ENCODE measurements around the gene LAMA2. TPM values are rescaled to one million over a fixed set of nuclear protein-coding genes. Genes with fewer than 3 reads are reported as not detected.

The LAMA2 gene
- polyA plus RNA-seq, 1 donor from 2014 or later: 2.5 TPM

GRCh38 chr6:129280749-129281148, 397.8 kb downstream of the LAMA2 start:
- H3K9ac ChIP-seq (ENCODE audit: low read length): peak overlapping the region; percentile 46
- H3K9me2 ChIP-seq (ENCODE audit: insufficient read depth, low read length): no peaks in the 10 kb centered on the region
- no peak overlapping the region for H2AFZ ChIP-seq (ENCODE audit: low read depth, low read length)
- H3K4me2 ChIP-seq (ENCODE audit: low read length): peak overlapping the region; percentile 5
- no peaks in the 10 kb centered on the region for H4K20me1 ChIP-seq (ENCODE audit: insufficient read depth)
- H3K36me3 ChIP-seq (ENCODE audit: insufficient read depth, low read length): no peaks in the 10 kb centered on the region
- H3K27me3 ChIP-seq (ENCODE audit: insufficient read depth, low read depth, low read length): no peaks in the 10 kb centered on the region
- no peak for TF ChIP-seq EP300 (conservative IDR thresholded peaks at IDR 0.05; ENCODE audit: poor library complexity, severe bottlenecking)
- TF ChIP-seq TAF1 (IDR thresholded peaks at IDR 0.05; ENCODE audit: low read depth): no peak
- no peak for TF ChIP-seq EZH2 (IDR thresholded peaks at IDR 0.05; ENCODE audit: borderline replicate concordance, insufficient read depth, low read length, poor library complexity, severe bottlenecking)
- TF ChIP-seq SMC3 (conservative IDR thresholded peaks at IDR 0.05; ENCODE audit: poor library complexity): no peak
- no peak for TF ChIP-seq POLR2AphosphoS5 (IDR thresholded peaks at IDR 0.05)
- no peak for TF ChIP-seq CTCF (IDR thresholded peaks at IDR 0.05; ENCODE audit: poor library complexity, severe bottlenecking)
- no peak for TF ChIP-seq REST (IDR thresholded peaks at IDR 0.05; ENCODE audit: borderline replicate concordance)
- no peaks in the 10 kb centered on the region for H3K9me3 ChIP-seq (ENCODE audit: low read length)
- no peaks in the 10 kb centered on the region for H3F3A ChIP-seq (ENCODE audit: insufficient read depth, low read length, poor library complexity, severe bottlenecking)
- peak overlapping the region; percentile 89 for H3K27ac ChIP-seq (ENCODE audit: low read length)
- no peaks in the 10 kb centered on the region for H3K79me2 ChIP-seq (replicated peaks; ENCODE audit: insufficient read depth, low read length)
- H3K4me3 ChIP-seq (ENCODE audit: low read length): peak overlapping the region; percentile 43

GRCh38 chr6:129281168-129281796, 398.3 kb downstream of the LAMA2 start:
- H3K9me2 ChIP-seq (ENCODE audit: insufficient read depth, low read length): no peaks in the 10 kb centered on the region
- no peaks in the 10 kb centered on the region for H3K36me3 ChIP-seq (ENCODE audit: insufficient read depth, low read length)
- H3K27me3 ChIP-seq (ENCODE audit: insufficient read depth, low read depth, low read length): no peaks in the 10 kb centered on the region
- H3K4me2 ChIP-seq (ENCODE audit: low read length): peak overlapping the region; percentile 5
- H3K79me2 ChIP-seq (replicated peaks; ENCODE audit: insufficient read depth, low read length): no peaks in the 10 kb centered on the region
- TF ChIP-seq SMC3 (conservative IDR thresholded peaks at IDR 0.05; ENCODE audit: poor library complexity) (no peak), POLR2AphosphoS5 (IDR thresholded peaks at IDR 0.05) (peak; percentile 74), EP300 (conservative IDR thresholded peaks at IDR 0.05; ENCODE audit: poor library complexity, severe bottlenecking) (peak; percentile 92), REST (IDR thresholded peaks at IDR 0.05; ENCODE audit: borderline replicate concordance) (peak; percentile 73)
- no peak overlapping the region for H2AFZ ChIP-seq (ENCODE audit: low read depth, low read length)
- peak overlapping the region; percentile 46 for H3K9ac ChIP-seq (ENCODE audit: low read length)
- no peaks in the 10 kb centered on the region for H3K9me3 ChIP-seq (ENCODE audit: low read length)
- H3F3A ChIP-seq (ENCODE audit: insufficient read depth, low read length, poor library complexity, severe bottlenecking): no peaks in the 10 kb centered on the region
- H4K20me1 ChIP-seq (ENCODE audit: insufficient read depth): no peaks in the 10 kb centered on the region
- peak overlapping the region; percentile 43 for H3K4me3 ChIP-seq (ENCODE audit: low read length)
- peak overlapping the region; percentile 89 for H3K27ac ChIP-seq (ENCODE audit: low read length)
